Small intestine (tissue), 7 donors: ENCODE measurements around the gene CFAP46. TPM values are rescaled to one million over a fixed set of nuclear protein-coding genes. Genes with fewer than 3 reads are reported as not detected.
"Not testable (repeated sequence)": the region's sequence is repeated elsewhere in the genome, so short reads cannot be mapped to it uniquely, and the experiment has no call there.

Source experiments
- DNase-seq, 2 donors: peaks; one replicate each; pipeline versions ENCODE4 v3.0.0 to v3.0.0-alpha.2; 2013
- FAIRE-seq: peaks from 2 replicates; lab custom pipeline; 2012; peaks lifted over from hg19 to GRCh38; lab: Jason Lieb, UNC
- H3K27ac ChIP-seq, 3 donors: one replicate each; pipeline ENCODE4 v1.5.1; 2013; ENCODE audit warnings: low read length in 2 of 3, mild to moderate bottlenecking in 2 of 3, control low read depth in 1 of 3, inconsistent platforms in 1 of 3, low read depth in 1 of 3, moderate library complexity in 1 of 3
- H3K27me3 ChIP-seq, 3 donors: one replicate each; pipeline ENCODE4 v1.6.1; 2013; ENCODE audit warnings: low read length in 3 of 3, inconsistent platforms in 1 of 3; ENCODE audit not compliant: control insufficient read depth in 3 of 3, insufficient read depth in 3 of 3
- H3K36me3 ChIP-seq, 3 donors: one replicate each; pipeline ENCODE4 v1.6.1; 2013; ENCODE audit warnings: low read length in 3 of 3, inconsistent platforms in 1 of 3, low read depth in 1 of 3, mild to moderate bottlenecking in 1 of 3, moderate library complexity in 1 of 3; ENCODE audit not compliant: control insufficient read depth in 3 of 3, insufficient read depth in 2 of 3
- H3K4me1 ChIP-seq, 3 donors: one replicate each; pipeline ENCODE4 v1.6.1; 2013; ENCODE audit warnings: low read length in 2 of 3, inconsistent platforms in 1 of 3, low read depth in 1 of 3, mild to moderate bottlenecking in 1 of 3, moderate library complexity in 1 of 3; ENCODE audit not compliant: control insufficient read depth in 3 of 3, insufficient read depth in 2 of 3
- H3K4me3 ChIP-seq, 3 donors: one replicate each; pipeline ENCODE4 v1.5.1; 2013; ENCODE audit warnings: low read length in 3 of 3, control low read depth in 1 of 3, inconsistent platforms in 1 of 3, low read depth in 1 of 3, mild to moderate bottlenecking in 1 of 3, moderate library complexity in 1 of 3
- H3K9me3 ChIP-seq, 2 donors: one replicate each; pipeline ENCODE4 v1.6.1; 2013; ENCODE audit warnings: low read depth in 1 of 2, low read length in 1 of 2; ENCODE audit not compliant: control insufficient read depth in 2 of 2, insufficient read depth in 1 of 2
- WGBS, 3 donors: extraction: QIAGEN DNeasy Blood & Tissue Kit; methylation state at CpG; one replicate each; pipeline ENCODE4 v1.1.7; 2013; 5-methylcytosine and 5-hydroxymethylcytosine counted together
- polyA plus RNA-seq, 4 donors: library from polyadenylated mRNA; stranded (reverse) in 3 of 4; unstranded in 1 of 4; fragments of 200-250 nt in 3 of 4; fragments of 120-200 nt in 1 of 4; gene quantifications; one replicate each; pipeline versions ENCODE4 v1.2.1 to v1.2.3, GENCODE V29; 2013
- donor health status: healthy with polysubstance abuse.
- donor health status: control.
- donor health status: control.
- donor health status: Bipolar disorder and iron deficiency.
- donor health status: healthy.

The CFAP46 gene
- polyA plus RNA-seq, 4 donors, result 0.27 to 0.43 TPM; not detected in 2

DNA sequence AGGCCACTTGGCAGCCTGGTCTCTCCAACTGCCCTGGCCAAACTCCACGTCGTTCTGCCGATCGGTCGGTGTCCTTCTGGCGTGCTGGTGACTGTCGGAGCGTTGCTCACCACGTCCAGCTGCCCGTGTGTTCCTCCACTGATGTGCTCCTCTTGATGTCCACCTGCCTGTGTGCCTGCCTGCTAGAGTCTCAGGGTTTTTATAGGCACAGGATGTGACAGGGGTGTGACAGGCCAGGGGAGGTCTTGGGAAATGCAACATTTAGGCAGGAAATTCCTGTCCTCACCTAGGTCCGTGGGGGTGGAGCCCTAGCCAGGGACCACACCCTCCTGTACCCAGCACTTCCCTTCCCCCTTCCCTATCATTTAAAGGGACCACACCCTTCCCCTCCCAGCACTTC, 25.2 kb upstream of the CFAP46 start:
- FAIRE-seq, result no peak
- H3K9me3 ChIP-seq, result no peaks in the 10 kb centered on the region
- H3K27me3 ChIP-seq, result peaks cover 0 to 10% (median 8%) of the 10 kb centered on the region in 3 donors
- DNase-seq, result peak in 1 of 2 donors; percentile 3
- no peaks in the 10 kb centered on the region for H3K4me1 ChIP-seq
- no peaks in the 10 kb centered on the region for H3K36me3 ChIP-seq
- H3K4me3 ChIP-seq, result no peak overlapping the region
- no peak overlapping the region for H3K27ac ChIP-seq
- WGBS, 3 donors, result 42 to 75% (median 73%) methylated on average over 11 of the region's 11 CpGs

- Histone ChIP-seq H3K27me3 (peaks cover 0 to 2% (median 0%) of the 10 kb centered on the region in 3 donors), H3K36me3 (no peaks in the 10 kb centered on the region), H3K9me3 (no peaks in the 10 kb centered on the region), H3K4me1 (no peaks in the 10 kb centered on the region), H3K27ac (no peak overlapping the region), H3K4me3 (no peak overlapping the region)
- no peak for FAIRE-seq
- WGBS, 3 donors, result 56 to 80% (median 69%) methylated on average over 26 of the region's 26 CpGs
- DNase-seq, result peak in 1 of 2 donors; percentile 40
These were observed 23.2 kb upstream of the CFAP46 start for GRCh38 chr10:132965411-132966057.

DNA sequence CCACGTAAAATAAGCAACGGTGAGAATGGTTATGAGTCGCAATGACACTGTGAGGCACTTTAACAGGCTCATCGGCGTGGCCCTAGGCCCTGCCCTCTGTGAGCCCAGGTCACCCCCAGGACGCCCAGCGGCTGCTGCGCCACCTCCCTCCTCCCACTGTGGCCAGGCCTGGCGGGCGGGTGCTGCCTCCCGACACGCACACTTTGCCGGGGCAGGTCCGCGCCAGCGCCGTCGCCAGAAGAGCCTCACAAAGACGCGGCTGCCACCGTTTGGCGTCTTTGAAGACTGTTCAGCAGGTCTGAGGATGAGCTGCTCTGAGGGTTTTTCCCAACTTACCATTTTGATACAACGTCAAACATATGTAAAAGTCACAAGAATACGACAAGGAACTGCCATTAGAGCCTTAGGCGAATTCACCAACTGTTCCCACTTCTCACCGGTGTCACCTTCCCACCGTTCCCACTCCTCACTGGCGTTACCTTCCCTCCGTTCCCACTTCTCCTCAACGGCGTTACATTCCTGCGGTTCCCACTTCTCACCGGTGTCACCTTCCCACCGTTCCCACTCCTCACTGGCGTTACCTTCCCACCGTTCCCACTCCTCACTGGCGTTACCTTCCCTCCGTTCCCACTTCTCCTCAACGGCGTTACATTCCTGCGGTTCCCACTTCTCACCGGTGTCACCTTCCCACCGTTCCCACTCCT, 22.5 kb upstream of the CFAP46 start:
- not testable (repeated sequence) for H3K27me3 ChIP-seq, H3K27ac ChIP-seq, H3K36me3 ChIP-seq, H3K4me1 ChIP-seq, FAIRE-seq, H3K9me3 ChIP-seq
- peak overlapping the region in 2 of 3 donors; percentile 22 to 30 for H3K4me3 ChIP-seq
- peak; percentile 7 to 19 for DNase-seq
- WGBS, 3 donors, result 46 to 81% (median 55%) methylated on average over 40 to 43 of the region's 43 CpGs

DNA sequence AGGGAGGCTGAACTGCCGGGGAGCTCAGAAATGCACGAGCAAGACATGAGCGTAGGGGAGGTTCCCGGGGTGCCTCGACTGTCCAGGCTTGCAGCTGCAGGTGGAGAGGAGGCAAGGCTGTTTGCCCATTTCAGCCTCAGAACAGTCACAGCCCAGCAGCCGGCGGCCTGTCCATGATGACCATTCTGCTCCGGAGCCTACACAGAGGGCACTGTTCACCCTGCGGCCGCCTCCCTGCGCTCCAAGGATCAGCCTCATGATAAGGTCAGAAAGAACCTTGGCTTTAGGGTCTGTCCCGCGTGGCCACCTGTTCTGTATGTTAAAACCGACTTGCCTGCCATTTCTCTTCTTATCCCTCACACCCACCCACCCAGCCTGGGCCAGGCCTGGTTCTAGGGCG, 21.9 kb upstream of the CFAP46 start:
- DNase-seq, result no peak
- FAIRE-seq, result no peak
- no peak overlapping the region for H3K27ac ChIP-seq
- H3K27me3 ChIP-seq, result peaks cover 0 to 2% (median 0%) of the 10 kb centered on the region in 3 donors
- no peaks in the 10 kb centered on the region for H3K4me1 ChIP-seq
- H3K4me3 ChIP-seq, result peak overlapping the region in 1 of 3 donors; percentile 30
- H3K36me3 ChIP-seq, result no peaks in the 10 kb centered on the region
- 78 to 93% (median 87%) methylated on average over 15 of the region's 15 CpGs for WGBS, 3 donors
- H3K9me3 ChIP-seq, result no peaks in the 10 kb centered on the region

DNA sequence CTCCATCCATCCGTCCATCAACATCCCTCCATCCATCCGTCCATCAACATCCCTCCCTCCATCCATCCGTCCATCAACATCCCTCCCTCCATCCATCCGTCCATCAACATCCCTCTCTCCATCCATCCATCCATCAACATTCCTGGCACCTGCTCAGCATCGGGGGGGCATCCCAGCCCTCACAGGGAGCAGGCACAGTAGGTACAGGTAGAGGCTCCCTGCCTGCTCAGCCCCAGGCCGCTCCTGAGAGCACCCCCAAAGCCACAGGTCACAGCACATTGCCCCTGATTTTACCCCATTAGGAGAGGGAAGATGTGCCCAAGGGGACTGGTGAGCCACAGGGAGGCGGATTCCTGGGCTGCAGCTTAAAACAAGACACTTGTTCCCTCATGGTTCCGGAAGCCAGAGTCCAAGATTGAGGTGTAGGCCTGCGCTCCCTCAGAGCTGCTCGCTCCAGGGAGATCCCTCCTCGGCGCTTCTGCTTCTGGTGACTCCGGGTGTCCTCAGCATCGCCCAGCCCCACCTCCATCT, 21.1 kb upstream of the CFAP46 start:
- Histone ChIP-seq H3K27ac (no peak overlapping the region), H3K4me1 (no peaks in the 10 kb centered on the region), H3K36me3 (no peaks in the 10 kb centered on the region), H3K4me3 (no peak overlapping the region), H3K27me3 (peaks cover 0 to 2% (median 0%) of the 10 kb centered on the region in 3 donors), H3K9me3 (no peaks in the 10 kb centered on the region)
- FAIRE-seq (no peak), DNase-seq (no peak)
- WGBS, 3 donors, result 93 to 97% (median 94%) methylated on average over 14 of the region's 14 CpGs

DNA sequence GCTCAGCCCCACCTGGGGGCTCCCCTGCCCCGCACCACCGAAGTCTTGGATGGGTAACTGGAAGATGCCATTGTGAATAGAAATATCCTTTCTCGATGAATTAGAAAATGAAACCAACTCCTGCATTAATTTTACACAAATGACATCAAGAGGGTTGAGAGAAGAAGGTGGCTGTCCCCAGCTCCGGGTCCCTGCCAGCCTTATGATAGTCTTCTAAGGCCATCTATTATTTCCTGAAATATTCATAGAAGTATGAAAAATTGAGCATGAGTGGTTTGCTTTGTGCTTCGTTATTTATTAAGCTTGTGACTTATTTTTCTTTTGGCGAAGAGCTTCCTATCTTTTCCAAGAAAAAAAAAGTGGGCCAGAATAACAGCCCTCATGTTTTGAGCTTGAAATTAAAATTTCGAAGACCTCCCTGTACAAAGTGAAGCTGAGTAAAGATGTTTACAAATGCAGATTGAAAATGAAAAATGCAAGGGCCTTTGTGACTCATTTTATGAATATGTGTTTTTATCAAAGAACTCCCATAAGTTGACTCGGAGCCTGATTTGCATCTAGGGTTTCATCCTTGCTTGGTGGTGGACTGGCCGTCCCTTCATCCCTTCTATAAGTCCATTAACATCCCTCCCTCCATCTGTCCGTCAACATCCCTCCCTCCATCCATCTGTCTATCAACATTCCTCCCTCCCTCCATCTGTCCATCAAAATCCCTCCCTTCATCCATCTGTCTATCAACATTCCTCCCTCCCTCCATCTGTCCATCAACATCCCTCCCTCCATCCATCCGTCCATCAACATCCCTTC, 20.5 kb upstream of the CFAP46 start:
- Histone ChIP-seq H3K27ac (no peak overlapping the region), H3K36me3 (no peaks in the 10 kb centered on the region), H3K9me3 (no peaks in the 10 kb centered on the region), H3K4me3 (peak overlapping the region; percentile 44 to 57 (median 52)), H3K4me1 (no peaks in the 10 kb centered on the region), H3K27me3 (peaks cover 0 to 2% (median 0%) of the 10 kb centered on the region in 3 donors)
- 33 to 36% (median 35%) methylated on average over 11 of the region's 11 CpGs for WGBS, 3 donors
- FAIRE-seq, result no peak
- DNase-seq, result no peak

DNA sequence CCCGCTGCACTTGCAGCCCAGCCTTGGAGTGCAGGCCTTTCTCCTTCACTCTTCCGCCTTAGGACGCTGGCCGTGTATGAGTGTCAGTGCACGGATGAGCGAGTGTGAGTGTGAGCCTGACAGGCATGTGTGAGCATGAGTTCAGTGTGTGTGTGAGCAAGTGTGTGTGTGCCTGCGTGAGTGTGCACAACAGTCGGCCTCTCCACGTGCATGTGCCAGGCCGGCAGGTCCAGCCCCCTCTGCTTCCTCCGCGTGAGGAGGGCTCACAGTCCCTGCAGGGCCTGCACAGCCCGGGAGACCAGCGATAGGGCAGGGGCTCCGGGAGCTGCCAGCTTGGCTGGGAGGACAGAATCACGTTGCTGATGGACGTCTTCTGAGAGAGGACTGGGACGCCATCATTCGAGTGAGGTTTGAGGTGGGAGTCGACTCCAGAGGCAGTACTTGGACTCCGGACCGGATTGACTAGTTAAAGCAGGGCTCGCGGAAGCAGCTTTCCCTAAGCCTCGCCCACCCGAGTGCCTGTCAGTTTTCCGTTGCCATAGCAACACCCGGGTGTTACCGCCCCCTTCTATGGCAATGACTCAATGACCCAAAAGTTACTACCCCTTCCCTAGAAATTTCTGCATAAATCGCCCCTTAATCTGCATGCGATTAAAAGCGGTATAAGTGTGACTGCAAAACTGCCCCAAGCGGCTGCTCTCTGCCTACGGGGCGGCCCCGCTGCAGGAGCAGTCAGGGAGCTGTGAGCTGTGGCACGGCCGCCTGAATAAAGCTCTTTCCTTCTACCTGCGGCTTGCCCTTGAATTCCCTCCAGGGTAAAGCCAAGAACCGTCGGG, 19.6 kb upstream of the CFAP46 start:
- 7 to 11% (median 9%) methylated on average over 40 to 41 of the region's 41 CpGs for WGBS, 3 donors
- DNase-seq, result peak; percentile 73 to 87
- FAIRE-seq, result no peak
- H3K36me3 ChIP-seq, result no peaks in the 10 kb centered on the region
- H3K27me3 ChIP-seq, result peaks cover 0 to 2% (median 0%) of the 10 kb centered on the region in 3 donors
- H3K4me3 ChIP-seq, result peak overlapping the region; percentile 44 to 57 (median 52)
- H3K9me3 ChIP-seq, result no peaks in the 10 kb centered on the region
- no peak overlapping the region for H3K27ac ChIP-seq
- H3K4me1 ChIP-seq, result no peaks in the 10 kb centered on the region
